BLaER1 treated with 17β-estradiol and CSF1 and Interleukin-3, amounts not matched to agents 10 nM and 100 nM (cell line): ENCODE results near the gene ANGPT4.

ENCODE experiments used
- H3K27ac ChIP-seq, 11 experiments: shearing (Covaris generic); formaldehyde crosslinking; 2 replicates each; pipeline ENCODE4 v1.8.1; 2022
- H3K27me3 ChIP-seq, 11 experiments: shearing (Covaris generic); formaldehyde crosslinking; 2 replicates each; pipeline ENCODE4 v1.8.1; 2022
- H3K36me3 ChIP-seq, 11 experiments: shearing (Covaris generic); formaldehyde crosslinking; 2 replicates each; pipeline ENCODE4 v1.8.1; 2022
- H3K4me1 ChIP-seq, 10 experiments: shearing (Covaris generic); formaldehyde crosslinking; 2 replicates each; pipeline ENCODE4 v1.8.1; 2022
- H3K4me2 ChIP-seq, 11 experiments: shearing (Covaris generic); formaldehyde crosslinking; 2 replicates each; pipeline ENCODE4 v1.8.1; 2022
- H3K4me3 ChIP-seq, 10 experiments: shearing (Covaris generic); formaldehyde crosslinking; 2 replicates each; pipeline ENCODE4 v1.8.1; 2022
- H3K9ac ChIP-seq, 11 experiments: shearing (Covaris generic); formaldehyde crosslinking; 2 replicates each; pipeline ENCODE4 v1.8.1; 2022
- H3K9me3 ChIP-seq, 11 experiments: shearing (Covaris generic); formaldehyde crosslinking; replicated peaks in 1 of 11; 2 replicates each; pipeline ENCODE4 v1.8.1; 2022
- H4K20me1 ChIP-seq, 11 experiments: shearing (Covaris generic); formaldehyde crosslinking; 2 replicates each; pipeline ENCODE4 v1.8.1; 2022
- Cebpa-rat ChIP-seq, 11 experiments: shearing (Covaris generic); IDR thresholded peaks; 2 replicates each; pipeline ENCODE4 v1.8.1; 2022

Gene ANGPT4

DNA sequence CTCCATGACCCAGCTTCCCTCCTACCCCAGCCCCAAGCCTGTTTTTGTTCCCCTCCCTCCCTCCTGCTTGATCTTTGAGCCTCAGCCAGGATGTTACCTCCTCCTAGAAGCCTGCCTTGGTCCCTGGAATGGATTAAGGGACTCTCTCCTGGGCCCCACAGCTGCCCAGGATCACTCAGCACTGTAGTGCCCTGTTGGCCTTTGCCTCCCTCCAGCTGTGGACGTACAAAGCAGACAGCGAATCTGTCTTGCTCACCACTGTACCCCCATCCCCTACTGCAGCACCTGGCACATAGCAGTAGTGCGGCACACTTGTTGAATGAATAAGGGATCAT lies 94.4 kb downstream of the ANGPT4 start:
- no peak overlapping the region for H3K4me2 ChIP-seq
- peaks cover 24 to 44% (median 37%) of the 10 kb centered on the region in 10 experiments for H3K4me1 ChIP-seq
- no peak overlapping the region for H3K9ac ChIP-seq
- no peak for TF ChIP-seq Cebpa-rat (IDR thresholded peaks at IDR 0.05)
- no peak overlapping the region for H3K4me3 ChIP-seq
- H4K20me1 ChIP-seq = no peaks in the 10 kb centered on the region
- no peaks in the 10 kb centered on the region for H3K27me3 ChIP-seq
- H3K36me3 ChIP-seq = no peaks in the 10 kb centered on the region
- no peak overlapping the region for H3K27ac ChIP-seq
- peaks cover 4 to 11% (median 8%) of the 10 kb centered on the region in 11 experiments; a peak in 17 of 22 replicates for H3K9me3 ChIP-seq

DNA sequence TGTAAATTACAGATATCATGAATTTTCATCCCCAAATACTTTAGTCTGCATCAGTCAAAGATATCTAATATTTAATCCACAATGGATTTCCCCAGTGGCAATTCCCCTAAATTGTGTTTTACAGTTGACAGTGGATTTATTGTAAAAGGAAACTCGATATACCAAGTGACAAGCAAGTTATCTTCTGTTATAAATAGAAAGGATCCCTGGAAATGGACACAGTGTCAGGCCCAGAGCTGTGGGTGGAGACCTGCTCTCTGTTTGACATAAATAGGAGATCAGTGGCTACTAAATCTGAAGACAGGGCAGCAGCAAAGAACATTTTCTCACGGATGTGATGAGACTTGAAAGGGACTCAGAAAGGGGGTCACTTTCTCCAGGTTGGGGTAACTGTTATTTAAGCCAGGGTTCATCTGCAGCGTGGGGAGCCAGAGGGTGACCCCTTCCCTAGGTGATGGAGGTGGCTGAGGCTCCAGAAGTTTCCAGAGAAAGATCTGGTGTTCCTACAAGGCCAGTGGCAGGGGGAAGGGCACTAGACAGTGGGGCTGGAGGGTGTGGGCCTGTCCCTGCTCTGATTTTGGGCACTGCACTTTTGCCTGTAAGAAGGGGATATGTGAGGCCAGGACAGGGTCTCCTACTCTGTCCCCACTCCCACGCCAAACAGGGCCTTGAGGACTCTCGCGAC lies 94.9 kb downstream of the ANGPT4 start:
- no peaks in the 10 kb centered on the region for H4K20me1 ChIP-seq
- H3K4me2 ChIP-seq = no peak overlapping the region
- H3K27ac ChIP-seq = no peak overlapping the region

DNA sequence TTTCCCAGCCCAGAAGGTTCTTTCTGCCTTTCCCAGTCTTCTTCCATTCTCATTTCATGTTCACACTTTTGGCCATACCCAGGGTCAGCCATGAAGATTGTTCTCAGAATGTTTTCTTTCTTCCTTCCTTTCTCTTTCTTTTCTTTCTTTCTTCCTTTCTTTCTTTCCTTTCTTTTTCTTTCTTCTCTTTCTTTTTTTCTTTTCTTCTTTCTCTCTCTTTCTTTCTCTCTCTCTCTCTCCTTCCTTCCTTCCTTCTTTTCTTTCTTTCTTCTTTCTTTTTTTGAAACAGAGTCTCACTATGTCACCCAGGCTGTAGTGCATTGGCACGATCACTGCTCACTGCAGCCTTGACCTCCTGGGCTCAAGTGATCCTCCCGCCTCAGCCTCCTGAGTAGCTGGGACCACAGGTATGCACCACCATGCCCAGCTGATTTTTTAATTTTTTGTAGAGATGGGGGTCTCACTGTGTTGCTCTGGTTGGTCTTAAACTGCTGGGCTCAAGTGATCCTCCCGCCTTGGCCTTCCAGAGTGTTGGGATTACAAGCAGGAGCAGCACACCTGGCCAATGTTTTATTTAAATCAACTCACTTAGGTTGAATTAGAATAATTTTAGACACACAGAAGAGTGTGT lies 95.7 kb downstream of the ANGPT4 start:
- no peak for TF ChIP-seq Cebpa-rat (IDR thresholded peaks at IDR 0.05)
- no peaks in the 10 kb centered on the region for H3K9me3 ChIP-seq
- H3K4me3 ChIP-seq = no peak overlapping the region
- H3K36me3 ChIP-seq = no peaks in the 10 kb centered on the region
- no peak overlapping the region for H3K27ac ChIP-seq
- H3K9ac ChIP-seq = no peak overlapping the region
- 0 out of 22 replicates have a peak overlapping the region, but pooled peaks of 2 of the 11 experiments have one; percentile 7 to 35 for H3K4me2 ChIP-seq
- no peaks in the 10 kb centered on the region for H3K27me3 ChIP-seq
- H4K20me1 ChIP-seq = no peaks in the 10 kb centered on the region
- H3K4me1 ChIP-seq = peaks cover 11 to 31% (median 25%) of the 10 kb centered on the region in 10 experiments

More for the DNA sequence above, 94.9 kb downstream of the ANGPT4 start:
- Histone ChIP-seq H3K27me3 (no peaks in the 10 kb centered on the region), H3K9ac (no peak overlapping the region), H3K4me3 (no peak overlapping the region), H3K4me1 (peaks cover 19 to 39% (median 32%) of the 10 kb centered on the region in 10 experiments), H3K9me3 (peaks cover 0 to 6% (median 3%) of the 10 kb centered on the region in 11 experiments; a peak in 15 of 22 replicates), H3K36me3 (no peaks in the 10 kb centered on the region)
- TF ChIP-seq Cebpa-rat (IDR thresholded peaks at IDR 0.05) = no peak
